Progenitor cell of endocrine pancreas (in vitro differentiated cells): Measurements from ENCODE around the gene MED9. TPM values are rescaled to one million over a fixed set of nuclear protein-coding genes. Genes with fewer than 3 reads are reported as not detected.
A peak's percentile ranks its signal among the peaks of the same experiment; 100 is the strongest.

Source experiments
- DNase-seq: peaks from one replicate; pipeline ENCODE4 v3.0.0; 2021; ENCODE audit warnings: low spot score; ENCODE audit not compliant: unreplicated experiment
- H3K27ac Mint-ChIP-seq: 2 replicates; pipeline ENCODE4 v1.8.0; 2021; ENCODE audit warnings: mild to moderate bottlenecking, moderate library complexity, mixed read lengths
- H3K27me3 Mint-ChIP-seq: 2 replicates; pipeline ENCODE4 v1.8.0; 2021; ENCODE audit warnings: mixed read lengths
- H3K36me3 Mint-ChIP-seq: 2 replicates; pipeline ENCODE4 v1.8.0; 2022; ENCODE audit warnings: mixed read lengths; ENCODE audit not compliant: insufficient read depth
- H3K4me1 Mint-ChIP-seq: 2 replicates; pipeline ENCODE4 v1.8.0; 2021; ENCODE audit warnings: low read depth, mixed read lengths
- H3K4me3 Mint-ChIP-seq: 2 replicates; pipeline ENCODE4 v1.8.0; 2021; ENCODE audit warnings: low read depth, mild to moderate bottlenecking, moderate library complexity, mixed read lengths
- H3K9me3 Mint-ChIP-seq: 2 replicates; pipeline ENCODE4 v1.8.0; 2021; ENCODE audit warnings: low read depth, mixed read lengths
- total RNA-seq: library from RNA; stranded (reverse); gene quantifications from 2 replicates; pipeline ENCODE4 v1.2.1, GENCODE V29; 2021
- TF ChIP-seq, protein P1 (sequence below): fragments of 200-600 bp; sonication (generic); IDR thresholded peaks from one replicate; pipeline ENCODE4 v1.5.0; 2021; ENCODE audit warnings: antibody characterized with exemption, mild to moderate bottlenecking; ENCODE audit not compliant: unreplicated experiment

The MED9 gene
- total RNA-seq, 1 donor from 2014 or later, result 17.0 TPM

DNA sequence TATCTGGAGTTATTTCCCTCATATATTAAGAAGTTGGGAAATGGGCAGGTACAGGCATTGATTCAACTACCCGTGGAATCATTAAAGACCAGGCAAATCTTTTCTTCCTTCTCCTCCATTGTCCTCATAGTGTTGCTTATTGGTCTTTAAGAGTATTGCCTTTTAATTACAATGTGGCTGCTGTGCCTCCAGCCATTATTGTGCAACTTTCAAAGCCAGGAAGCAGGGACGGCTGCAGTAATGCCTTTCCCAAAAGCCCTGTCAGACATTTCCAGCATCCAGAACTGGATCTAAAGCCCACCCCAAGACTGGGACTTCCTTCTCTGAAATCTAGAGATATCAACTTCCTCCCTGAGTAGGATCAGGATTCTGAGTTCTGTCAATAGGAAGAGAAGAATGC lies 42.3 kb upstream of the MED9 start:
- TF ChIP-seq, protein P1, sequence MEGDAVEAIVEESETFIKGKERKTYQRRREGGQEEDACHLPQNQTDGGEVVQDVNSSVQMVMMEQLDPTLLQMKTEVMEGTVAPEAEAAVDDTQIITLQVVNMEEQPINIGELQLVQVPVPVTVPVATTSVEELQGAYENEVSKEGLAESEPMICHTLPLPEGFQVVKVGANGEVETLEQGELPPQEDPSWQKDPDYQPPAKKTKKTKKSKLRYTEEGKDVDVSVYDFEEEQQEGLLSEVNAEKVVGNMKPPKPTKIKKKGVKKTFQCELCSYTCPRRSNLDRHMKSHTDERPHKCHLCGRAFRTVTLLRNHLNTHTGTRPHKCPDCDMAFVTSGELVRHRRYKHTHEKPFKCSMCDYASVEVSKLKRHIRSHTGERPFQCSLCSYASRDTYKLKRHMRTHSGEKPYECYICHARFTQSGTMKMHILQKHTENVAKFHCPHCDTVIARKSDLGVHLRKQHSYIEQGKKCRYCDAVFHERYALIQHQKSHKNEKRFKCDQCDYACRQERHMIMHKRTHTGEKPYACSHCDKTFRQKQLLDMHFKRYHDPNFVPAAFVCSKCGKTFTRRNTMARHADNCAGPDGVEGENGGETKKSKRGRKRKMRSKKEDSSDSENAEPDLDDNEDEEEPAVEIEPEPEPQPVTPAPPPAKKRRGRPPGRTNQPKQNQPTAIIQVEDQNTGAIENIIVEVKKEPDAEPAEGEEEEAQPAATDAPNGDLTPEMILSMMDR, result no peak
- Mint-ChIP-seq H3K36me3 (peaks cover 4% of the 10 kb centered on the region), H3K9me3 (peaks cover 5% of the 10 kb centered on the region), H3K27me3 (peaks cover 5% of the 10 kb centered on the region), H3K27ac (no peak overlapping the region), H3K4me1 (peaks cover 8% of the 10 kb centered on the region), H3K4me3 (no peak overlapping the region)
- DNase-seq, result no peak

DNA sequence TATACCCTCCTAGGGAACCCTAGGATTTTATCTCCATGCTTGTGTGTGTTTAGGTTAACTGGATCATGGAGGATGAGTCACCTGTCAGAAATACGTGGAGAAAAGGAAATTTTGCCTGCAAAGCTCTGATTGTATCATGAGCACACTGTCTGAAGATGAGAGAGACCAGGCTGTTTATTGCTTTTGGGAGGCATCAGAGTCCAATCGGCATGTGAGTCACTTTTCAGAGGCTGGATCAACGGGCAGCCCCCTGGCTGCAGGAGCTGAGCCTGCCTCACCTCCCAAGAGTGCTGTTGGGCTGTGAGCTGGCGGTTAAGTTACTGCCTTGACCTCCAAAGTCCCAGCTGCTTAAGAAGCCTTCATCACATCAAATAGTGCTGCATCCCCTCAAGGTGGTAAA lies 41.5 kb upstream of the MED9 start:
- Mint-ChIP-seq H3K36me3 (no peaks in the 10 kb centered on the region), H3K9me3 (no peaks in the 10 kb centered on the region), H3K27ac (no peak overlapping the region), H3K4me1 (peaks cover 8% of the 10 kb centered on the region), H3K27me3 (peaks cover 5% of the 10 kb centered on the region), H3K4me3 (no peak overlapping the region)
- TF ChIP-seq, protein P1, result no peak
- no peak for DNase-seq

GRCh38 chr17:17437461-17437860 lies 39.3 kb upstream of the MED9 start:
- no peak for DNase-seq
- TF ChIP-seq, protein P1, result no peak
- H3K27me3 Mint-ChIP-seq, result peaks cover 5% of the 10 kb centered on the region
- peaks cover 14% of the 10 kb centered on the region for H3K4me1 Mint-ChIP-seq
- no peaks in the 10 kb centered on the region for H3K36me3 Mint-ChIP-seq
- H3K9me3 Mint-ChIP-seq, result no peaks in the 10 kb centered on the region
- H3K4me3 Mint-ChIP-seq, result no peak overlapping the region
- H3K27ac Mint-ChIP-seq, result peak overlapping the region; percentile 14

GRCh38 chr17:17437893-17438292 lies 38.9 kb upstream of the MED9 start:
- H3K27me3 Mint-ChIP-seq, result peaks cover 5% of the 10 kb centered on the region
- no peaks in the 10 kb centered on the region for H3K9me3 Mint-ChIP-seq
- H3K36me3 Mint-ChIP-seq, result no peaks in the 10 kb centered on the region
- H3K4me1 Mint-ChIP-seq, result peaks cover 14% of the 10 kb centered on the region
- TF ChIP-seq, protein P1, result no peak
- peak overlapping the region; percentile 14 for H3K27ac Mint-ChIP-seq
- no peak for DNase-seq
- H3K4me3 Mint-ChIP-seq, result no peak overlapping the region

GRCh38 chr17:17440010-17440843 lies 36.6 kb upstream of the MED9 start:
- Mint-ChIP-seq H3K4me3 (no peak overlapping the region), H3K27ac (peak overlapping the region; percentile 61), H3K27me3 (peaks cover under 1% of the 10 kb centered on the region), H3K4me1 (peaks cover 12% of the 10 kb centered on the region), H3K9me3 (no peaks in the 10 kb centered on the region), H3K36me3 (no peaks in the 10 kb centered on the region)
- DNase-seq, result peak; percentile 38
- TF ChIP-seq, protein P1, result peak; percentile 57
